IPS DF 6.9 (cell line): ENCODE measurements around the gene MS4A12.
"Not testable (repeated sequence)": the region's sequence is repeated elsewhere in the genome, so short reads cannot be mapped to it uniquely, and the experiment has no call there.

Experiments
- DNase-seq: peaks from one replicate; pipeline ENCODE4 v3.0.0-alpha.2; 2013; ENCODE audit warnings: low read depth, low spot score
- H3K27ac ChIP-seq: one replicate; pipeline ENCODE4 v1.5.1; 2013; ENCODE audit warnings: low read length, control low read depth
- H3K27me3 ChIP-seq: 2 replicates; pipeline ENCODE4 v1.6.1; 2013; ENCODE audit warnings: mild to moderate bottlenecking, low read length; ENCODE audit not compliant: control insufficient read depth, insufficient read depth
- H3K36me3 ChIP-seq: 2 replicates; pipeline ENCODE4 v1.6.1; 2013; ENCODE audit warnings: low read length; ENCODE audit not compliant: control insufficient read depth, insufficient read depth
- H3K4me1 ChIP-seq: 2 replicates; pipeline ENCODE4 v1.6.1; 2013; ENCODE audit warnings: low read length; ENCODE audit not compliant: control insufficient read depth, insufficient read depth
- H3K4me3 ChIP-seq: 2 replicates; pipeline ENCODE4 v1.5.1; 2013; ENCODE audit warnings: mild to moderate bottlenecking, low read length
- H3K9me3 ChIP-seq: 2 replicates; pipeline ENCODE4 v1.6.1; 2013; ENCODE audit warnings: low read length, inconsistent platforms; ENCODE audit not compliant: control insufficient read depth, insufficient read depth
- WGBS: extraction: QIAGEN DNeasy Blood & Tissue Kit; methylation state at CpG from one replicate; pipeline ENCODE4 v1.1.7; 2013; ENCODE audit warnings: mixed read lengths, missing lambda C conversion rate; ENCODE audit not compliant: insufficient read length, insufficient coverage; 5-methylcytosine and 5-hydroxymethylcytosine counted together

The MS4A12 gene

GRCh38 chr11:60482361-60482760 lies 10.2 kb upstream of the MS4A12 start:
- Histone ChIP-seq H3K9me3 (no peaks in the 10 kb centered on the region), H3K36me3 (no peaks in the 10 kb centered on the region), H3K4me1 (no peaks in the 10 kb centered on the region), H3K27ac (no peak overlapping the region), H3K27me3 (no peaks in the 10 kb centered on the region), H3K4me3 (no peak overlapping the region)
- no peak for DNase-seq
- WGBS: no CpG with 5 or more reads among the region's 2 CpGs

- no peaks in the 10 kb centered on the region for H3K4me1 ChIP-seq
- DNase-seq: no peak
- no peaks in the 10 kb centered on the region for H3K9me3 ChIP-seq
- WGBS: no CpG with 5 or more reads among the region's 5 CpGs
- H3K4me3 ChIP-seq: no peak overlapping the region
- H3K36me3 ChIP-seq: no peaks in the 10 kb centered on the region
- no peak overlapping the region for H3K27ac ChIP-seq
- no peaks in the 10 kb centered on the region for H3K27me3 ChIP-seq
Observed at GRCh38 chr11:60485987-60486386, 6.6 kb upstream of the MS4A12 start.

DNA sequence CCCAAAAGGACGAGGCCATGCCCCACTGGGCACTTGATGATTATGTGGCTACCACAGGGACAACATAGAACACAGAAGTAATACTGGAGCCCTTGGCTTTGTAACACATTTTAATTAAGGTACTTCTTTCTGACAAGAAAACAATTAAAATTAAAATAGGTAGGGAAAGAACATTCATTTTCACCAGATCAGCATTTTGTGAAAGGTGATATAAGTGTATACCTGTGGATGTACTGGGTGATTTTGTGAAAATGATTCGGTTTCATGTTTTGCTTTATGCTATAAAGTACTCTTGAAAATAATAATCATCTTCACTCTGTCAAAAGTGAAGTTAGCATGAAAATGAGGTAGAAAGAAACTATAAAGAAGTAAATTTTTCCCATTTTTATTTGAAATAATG lies 876 bp downstream of the MS4A12 start:
- no CpG with 5 or more reads among the region's 2 CpGs for WGBS
- H3K4me1 ChIP-seq: peaks cover 3% of the 10 kb centered on the region; the same call in 1 of the 2 replicates
- no peak overlapping the region for H3K4me3 ChIP-seq
- no peaks in the 10 kb centered on the region for H3K27me3 ChIP-seq
- no peaks in the 10 kb centered on the region for H3K36me3 ChIP-seq
- no peak overlapping the region for H3K27ac ChIP-seq
- H3K9me3 ChIP-seq: no peaks in the 10 kb centered on the region
- DNase-seq: no peak

GRCh38 chr11:60498399-60498798 lies 5.8 kb downstream of the MS4A12 start:
- H3K9me3 ChIP-seq: no peaks in the 10 kb centered on the region
- no peak for DNase-seq
- H3K27ac ChIP-seq: no peak overlapping the region
- no peak overlapping the region for H3K4me3 ChIP-seq
- H3K4me1 ChIP-seq: peaks cover 7% of the 10 kb centered on the region; the same call in 1 of the 2 replicates
- WGBS: no CpG with 5 or more reads among the region's 2 CpGs
- H3K36me3 ChIP-seq: no peaks in the 10 kb centered on the region
- H3K27me3 ChIP-seq: no peaks in the 10 kb centered on the region

DNA sequence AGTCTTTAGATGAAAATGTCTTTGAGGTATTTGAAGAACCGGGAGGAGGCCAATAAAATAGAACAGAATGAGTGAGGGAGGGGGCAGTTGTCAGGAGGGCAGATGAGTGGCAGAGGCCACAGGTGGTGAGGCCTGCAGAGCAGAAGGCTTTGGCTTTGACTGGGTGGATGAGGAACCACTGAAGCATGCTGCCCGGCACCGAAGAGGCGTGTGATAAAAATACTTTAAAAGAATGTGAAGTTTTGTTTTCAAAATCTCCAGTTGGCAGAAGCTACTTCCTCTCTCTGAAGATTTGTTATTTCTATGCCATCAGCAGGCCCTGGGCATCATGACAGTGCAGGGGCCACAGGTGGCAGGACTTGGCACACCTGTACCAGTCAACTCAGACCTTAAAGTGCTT lies 6.3 kb downstream of the MS4A12 start:
- no peaks in the 10 kb centered on the region for H3K27me3 ChIP-seq
- no peaks in the 10 kb centered on the region for H3K36me3 ChIP-seq
- no peak for DNase-seq
- H3K4me1 ChIP-seq: peaks cover 7% of the 10 kb centered on the region; the same call in 1 of the 2 replicates
- no peak overlapping the region for H3K4me3 ChIP-seq
- no CpG with 5 or more reads among the region's 4 CpGs for WGBS
- H3K27ac ChIP-seq: no peak overlapping the region
- H3K9me3 ChIP-seq: no peaks in the 10 kb centered on the region

- Histone ChIP-seq H3K27ac (no peak overlapping the region), H3K9me3 (no peaks in the 10 kb centered on the region), H3K4me3 (no peak overlapping the region), H3K4me1 (peaks cover 7% of the 10 kb centered on the region; the same call in 1 of the 2 replicates), H3K36me3 (no peaks in the 10 kb centered on the region), H3K27me3 (no peaks in the 10 kb centered on the region)
- WGBS: no CpG with 5 or more reads among the region's 3 CpGs
- DNase-seq: no peak
Observed at GRCh38 chr11:60500276-60500910, 7.8 kb downstream of the MS4A12 start.

GRCh38 chr11:60502221-60502775 lies 9.7 kb downstream of the MS4A12 start:
- peaks cover 7% of the 10 kb centered on the region; the same call in 1 of the 2 replicates for H3K4me1 ChIP-seq
- H3K36me3 ChIP-seq: no peaks in the 10 kb centered on the region
- H3K27ac ChIP-seq: no peak overlapping the region
- H3K4me3 ChIP-seq: no peak overlapping the region
- no peaks in the 10 kb centered on the region for H3K27me3 ChIP-seq
- WGBS: no CpG with 5 or more reads among the region's 3 CpGs
- no peaks in the 10 kb centered on the region for H3K9me3 ChIP-seq
- no peak for DNase-seq

GRCh38 chr11:60504219-60504905 lies 11.8 kb downstream of the MS4A12 start:
- H3K4me1 ChIP-seq: peaks cover 2% of the 10 kb centered on the region; the same call in 1 of the 2 replicates
- H3K27me3 ChIP-seq: no peaks in the 10 kb centered on the region
- H3K36me3 ChIP-seq: no peaks in the 10 kb centered on the region
- no peak for DNase-seq
- H3K9me3 ChIP-seq: no peaks in the 10 kb centered on the region
- WGBS: no CpG with 5 or more reads among the region's 3 CpGs
- no peak overlapping the region for H3K27ac ChIP-seq
- no peak overlapping the region for H3K4me3 ChIP-seq

DNA sequence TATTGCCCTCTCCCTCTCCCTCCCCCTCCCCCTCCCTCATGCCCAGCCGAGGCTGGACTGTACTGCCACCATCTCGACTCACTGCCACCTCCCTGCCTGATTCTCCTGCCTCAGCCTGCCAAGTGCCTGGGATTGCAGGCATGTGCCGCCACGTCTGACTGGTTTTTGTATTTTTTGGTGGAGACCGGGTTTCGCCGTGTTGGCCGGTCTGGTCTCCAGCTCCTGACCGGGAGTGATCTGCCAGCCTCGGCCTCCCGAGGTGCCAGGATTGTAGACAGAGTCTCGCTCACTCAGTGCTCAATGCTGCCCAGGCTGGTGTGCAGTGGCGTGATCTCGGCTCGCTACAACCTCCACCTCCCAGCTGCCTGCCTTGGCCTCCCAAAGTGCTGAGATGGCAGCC lies 17.0 kb downstream of the MS4A12 start:
- not testable (repeated sequence) for H3K27me3 ChIP-seq, H3K36me3 ChIP-seq, H3K27ac ChIP-seq, DNase-seq, H3K9me3 ChIP-seq, H3K4me3 ChIP-seq, H3K4me1 ChIP-seq
- no CpG with 5 or more reads among the region's 15 CpGs for WGBS

GRCh38 chr11:60510209-60510608 lies 17.6 kb downstream of the MS4A12 start:
- H3K27me3 ChIP-seq, H3K9me3 ChIP-seq, H3K4me1 ChIP-seq, DNase-seq, H3K36me3 ChIP-seq, H3K4me3 ChIP-seq, H3K27ac ChIP-seq: not testable (repeated sequence)
- no CpG with 5 or more reads among the region's 28 CpGs for WGBS
